OCI-LY1 (cell line): ENCODE measurements around the gene PMEPA1.

Experiments used
- EZH2 ChIP-seq: fragments of 200-600 bp; sonication (generic), shearing (Covaris generic); IDR thresholded peaks from 2 replicates; pipeline ENCODE4 v1.8.0; 2017; ENCODE audit warnings: borderline replicate concordance, mixed run types, mild to moderate bottlenecking, antibody characterized with exemption, low read length, moderate library complexity, mixed read lengths
- TF ChIP-seq, protein P1 (sequence below): fragments of 200-600 bp; sonication (generic), shearing (Covaris generic); IDR thresholded peaks from 2 replicates; pipeline ENCODE4 v1.5.1; 2017; ENCODE audit warnings: mild to moderate bottlenecking, antibody characterized with exemption, low read length, moderate library complexity, mixed read lengths

DNA sequence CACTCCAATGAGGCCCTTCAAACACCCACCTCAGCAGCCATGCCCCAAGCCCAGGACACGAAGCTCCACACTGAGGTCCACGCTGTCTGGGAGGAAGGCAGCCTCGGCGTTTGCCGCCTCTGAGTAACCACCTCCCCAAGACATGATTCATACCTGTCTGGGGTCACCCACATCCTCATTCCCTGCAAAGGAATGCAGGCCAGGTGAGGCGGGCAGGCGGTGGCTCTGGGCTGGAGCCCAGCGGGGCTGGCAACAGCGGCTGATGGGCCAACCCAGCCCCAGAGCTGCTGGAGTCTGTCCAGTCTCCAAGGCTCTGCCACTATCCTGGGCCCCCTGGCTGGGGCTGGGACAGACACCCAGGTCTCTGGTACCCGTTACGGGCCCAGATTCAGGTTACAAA lies 14.8 kb downstream of the PMEPA1 start:
- TF ChIP-seq EZH2, result no peak
- TF ChIP-seq, protein P1, sequence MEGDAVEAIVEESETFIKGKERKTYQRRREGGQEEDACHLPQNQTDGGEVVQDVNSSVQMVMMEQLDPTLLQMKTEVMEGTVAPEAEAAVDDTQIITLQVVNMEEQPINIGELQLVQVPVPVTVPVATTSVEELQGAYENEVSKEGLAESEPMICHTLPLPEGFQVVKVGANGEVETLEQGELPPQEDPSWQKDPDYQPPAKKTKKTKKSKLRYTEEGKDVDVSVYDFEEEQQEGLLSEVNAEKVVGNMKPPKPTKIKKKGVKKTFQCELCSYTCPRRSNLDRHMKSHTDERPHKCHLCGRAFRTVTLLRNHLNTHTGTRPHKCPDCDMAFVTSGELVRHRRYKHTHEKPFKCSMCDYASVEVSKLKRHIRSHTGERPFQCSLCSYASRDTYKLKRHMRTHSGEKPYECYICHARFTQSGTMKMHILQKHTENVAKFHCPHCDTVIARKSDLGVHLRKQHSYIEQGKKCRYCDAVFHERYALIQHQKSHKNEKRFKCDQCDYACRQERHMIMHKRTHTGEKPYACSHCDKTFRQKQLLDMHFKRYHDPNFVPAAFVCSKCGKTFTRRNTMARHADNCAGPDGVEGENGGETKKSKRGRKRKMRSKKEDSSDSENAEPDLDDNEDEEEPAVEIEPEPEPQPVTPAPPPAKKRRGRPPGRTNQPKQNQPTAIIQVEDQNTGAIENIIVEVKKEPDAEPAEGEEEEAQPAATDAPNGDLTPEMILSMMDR, result no peak
